SK-N-SH (cell line): ENCODE results near the gene PSMG3. TPM values are rescaled to one million over a fixed set of nuclear protein-coding genes. Genes with fewer than 3 reads are reported as not detected.
A peak's percentile ranks its signal among the peaks of the same experiment; 100 is the strongest.

Experiments
- CTCF ChIA-PET: fragments of 300-600, 350-600 bp; formaldehyde crosslinking; extraction: SDS; loops from one replicate; lab custom pipeline; 2021; lab: Yijun Ruan, JAX
- POLR2A ChIA-PET: fragments of 350-600 bp; sonication (Branson Sonifier 250); formaldehyde crosslinking; extraction: SDS; loops from one replicate; lab custom pipeline; 2020; ENCODE audit warnings: antibody characterized with exemption, inconsistent platforms; lab: Yijun Ruan, JAX
- DNase-seq: peaks from one replicate; pipeline ENCODE4 v3.0.0; 2012
- H2AFZ ChIP-seq: fragments of 200-600 bp; sonication (generic); 2 replicates; pipeline ENCODE4 v1.8.1; 2016; ENCODE audit warnings: antibody characterized with exemption, mild to moderate bottlenecking, low read depth
- H3F3A ChIP-seq: fragments of 200-600 bp; sonication (generic); replicated peaks from 2 replicates; pipeline ENCODE3; 2016; ENCODE audit warnings: antibody characterized with exemption, mild to moderate bottlenecking; ENCODE audit not compliant: insufficient read depth
- H3K27ac ChIP-seq, 2 experiments: fragments of 200-500 bp in 1 of 2; fragments of 200-600 bp in 1 of 2; sonication (Bioruptor generic) in 1 of 2; sonication (generic), shearing (Covaris generic) in 1 of 2; 2 replicates each; pipeline versions ENCODE4 v1.5.1 to v1.6.1; 2014 to 2016; ENCODE audit warnings: low read depth in 2 of 2, inconsistent platforms in 1 of 2, low read length in 1 of 2, mild to moderate bottlenecking in 1 of 2, mixed read lengths in 1 of 2
- H3K27me3 ChIP-seq: fragments of 200-600 bp; sonication (generic), shearing (Covaris generic); 2 replicates; pipeline ENCODE4 v1.6.1; 2016; ENCODE audit warnings: mixed run types; ENCODE audit not compliant: insufficient read depth
- H3K36me3 ChIP-seq, 2 experiments: fragments of 200-500 bp in 1 of 2; fragments of 200-600 bp in 1 of 2; sonication (Bioruptor generic) in 1 of 2; sonication (generic) in 1 of 2; replicated peaks in 1 of 2; 2 replicates each; pipeline versions ENCODE3 to v1.5.1; 2014 to 2016; ENCODE audit warnings: low read length in 1 of 2, mild to moderate bottlenecking in 1 of 2; ENCODE audit not compliant: insufficient read depth in 2 of 2, control insufficient read depth in 1 of 2
- H3K4me1 ChIP-seq, 2 experiments: fragments of 200-500 bp in 1 of 2; fragments of 200-600 bp in 1 of 2; sonication (Bioruptor generic) in 1 of 2; sonication (generic), shearing (Covaris generic) in 1 of 2; 2 replicates each; pipeline versions ENCODE4 v1.5.1 to v1.6.1; 2014 to 2016; ENCODE audit warnings: low read depth in 1 of 2, low read length in 1 of 2, mixed run types in 1 of 2; ENCODE audit not compliant: insufficient read depth in 2 of 2, control insufficient read depth in 1 of 2
- H3K4me2 ChIP-seq: fragments of 200-600 bp; sonication (generic), shearing (Covaris generic); 2 replicates; pipeline ENCODE4 v1.6.1; 2017; ENCODE audit warnings: mixed run types
- H3K4me3 ChIP-seq, 2 experiments: fragments of 200-500 bp in 1 of 2; fragments of 200-600 bp in 1 of 2; sonication (Bioruptor generic) in 1 of 2; sonication (generic), shearing (Covaris generic) in 1 of 2; 2 replicates each; pipeline versions ENCODE4 v1.5.1 to v1.8.1; 2014 to 2016; ENCODE audit warnings: low read depth in 2 of 2, inconsistent platforms in 1 of 2, low read length in 1 of 2, mild to moderate bottlenecking in 1 of 2, mixed read lengths in 1 of 2, moderate library complexity in 1 of 2
- H3K79me2 ChIP-seq: fragments of 200-600 bp; sonication (generic); 2 replicates; pipeline ENCODE4 v1.8.1; 2017; ENCODE audit warnings: mild to moderate bottlenecking; ENCODE audit not compliant: insufficient read depth
- H3K9ac ChIP-seq: fragments of 200-600 bp; sonication (generic); 2 replicates; pipeline ENCODE4 v1.6.1; 2017; ENCODE audit warnings: mixed run types
- H3K9me2 ChIP-seq: fragments of 200-600 bp; sonication (generic); 2 replicates; pipeline ENCODE4 v1.6.1; 2017; ENCODE audit warnings: mixed run types
- H3K9me3 ChIP-seq: fragments of 200-600 bp; sonication (generic); 2 replicates; pipeline ENCODE4 v1.6.1; 2017; ENCODE audit warnings: mixed run types, mild to moderate bottlenecking, moderate library complexity
- H4K20me1 ChIP-seq: fragments of 200-600 bp; sonication (generic); 2 replicates; pipeline ENCODE4 v1.6.1; 2017; ENCODE audit warnings: mild to moderate bottlenecking, mixed run types; ENCODE audit not compliant: insufficient read depth
- EP300 ChIP-seq, 2 experiments: IDR thresholded peaks; 2 replicates each; pipeline versions ENCODE4 v1.4.0 to v1.6.1; 2012; ENCODE audit warnings: borderline replicate concordance in 1 of 2, low read depth in 1 of 2, low read length in 1 of 2
- EZH2phosphoT487 ChIP-seq: fragments of 200-600 bp; sonication (generic); IDR thresholded peaks from 2 replicates; pipeline ENCODE4 v1.6.1; 2017; ENCODE audit warnings: low read depth, mixed run types, mild to moderate bottlenecking, antibody characterized with exemption, moderate library complexity, borderline replicate concordance
- MAX ChIP-seq: IDR thresholded peaks from 2 replicates; pipeline ENCODE4 v1.4.0; 2012; ENCODE audit warnings: low read depth
- PBX3 ChIP-seq: IDR thresholded peaks from 2 replicates; pipeline ENCODE4; 2012
- RCOR1 ChIP-seq: fragments of 150-350 bp; IDR thresholded peaks from 2 replicates; pipeline ENCODE4 v1.6.1; 2017; ENCODE audit warnings: antibody characterized with exemption, low read length
- REST ChIP-seq: IDR thresholded peaks from 2 replicates; pipeline ENCODE4 v1.6.1; 2012; ENCODE audit warnings: mild to moderate bottlenecking, low read depth, low read length, moderate library complexity
- RFX5 ChIP-seq: IDR thresholded peaks from 2 replicates; pipeline ENCODE4 v1.6.1; 2012; ENCODE audit warnings: mild to moderate bottlenecking, improper control_type of control experiment, low read length
- SIN3A ChIP-seq: IDR thresholded peaks from 2 replicates; pipeline ENCODE4 v1.6.1; 2012; ENCODE audit warnings: low read depth, mild to moderate bottlenecking, low read length, moderate library complexity, borderline replicate concordance
- SMC3 ChIP-seq: IDR thresholded peaks from 2 replicates; pipeline ENCODE4 v1.6.1; 2012; ENCODE audit warnings: low read depth, low read length, improper control_type of control experiment
- TEAD4 ChIP-seq: IDR thresholded peaks from 2 replicates; pipeline ENCODE4 v1.4.0; 2012; ENCODE audit warnings: mild to moderate bottlenecking, borderline replicate concordance; ENCODE audit not compliant: insufficient read depth
- USF1 ChIP-seq: IDR thresholded peaks from 2 replicates; pipeline ENCODE4 v1.4.0; 2012; ENCODE audit warnings: low read depth, borderline replicate concordance
- YY1 ChIP-seq: IDR thresholded peaks from 2 replicates; pipeline ENCODE4 v1.4.0; 2012; ENCODE audit warnings: low read depth, mild to moderate bottlenecking
- ZBTB33 ChIP-seq: IDR thresholded peaks from 2 replicates; pipeline ENCODE4 v1.4.0; 2012; ENCODE audit warnings: low read depth, borderline replicate concordance
- WGBS: methylation state at CpG from one replicate; pipeline ENCODE4 v1.1.6; 2017; ENCODE audit warnings: low lambda C conversion rate; 5-methylcytosine and 5-hydroxymethylcytosine counted together
- polyA plus RNA-seq, 3 experiments: library from polyadenylated mRNA; depleted of rRNA; stranded (reverse); fragments of >200 nt; gene quantifications; 2 replicates each; pipeline ENCODE4 v1.2.3, GENCODE V29; 2012

PSMG3 gene
- polyA plus RNA-seq, 1 of the 3 experiments (the other 2 are of a cell fraction): 109 TPM

GRCh38 chr7:1566687-1567048 is 3.2 kb downstream of the PSMG3 start:
- H3K9me2 ChIP-seq: no peaks in the 10 kb centered on the region
- H4K20me1 ChIP-seq: no peaks in the 10 kb centered on the region
- ChIA-PET CTCF (interaction anchor here (0.8 to 1.0 kb wide), 2 partner anchors 10 to 11 kb away, joined by 3 to 4 read pairs; partner anchors contain the start of gene TMEM184A), POLR2A (no interaction called here)
- DNase-seq: no peak
- peaks cover 32% of the 10 kb centered on the region for H3K79me2 ChIP-seq
- H3K4me1 ChIP-seq: peaks cover 8 to 17% of the 10 kb centered on the region in 2 experiments; a peak in 3 of 4 replicates
- H3K4me3 ChIP-seq: no peak overlapping the region
- H3K36me3 ChIP-seq: peaks cover 8 to 10% of the 10 kb centered on the region in 2 experiments
- no peaks in the 10 kb centered on the region for H3K9me3 ChIP-seq
- H2AFZ ChIP-seq: no peak overlapping the region
- peak overlapping the region in 1 of 2 experiments; percentile 53; a peak in 1 of 4 replicates for H3K27ac ChIP-seq
- H3K9ac ChIP-seq: no peak overlapping the region
- WGBS: 95% methylated on average over 12 of the region's 13 CpGs
- H3K27me3 ChIP-seq: no peaks in the 10 kb centered on the region
- no peak overlapping the region for H3K4me2 ChIP-seq
- TF ChIP-seq USF1: no peak
- H3F3A ChIP-seq: peaks cover 21% of the 10 kb centered on the region

GRCh38 chr7:1564603-1565022 is 5.2 kb downstream of the PSMG3 start:
- H3K27ac ChIP-seq: no peak overlapping the region
- no peak overlapping the region for H3K9ac ChIP-seq
- TF ChIP-seq PBX3 (no peak), MAX (no peak), SIN3A (no peak), RFX5 (no peak), SMC3 (no peak), ZBTB33 (no peak), EP300 (IDR thresholded peaks at IDR 0.05; ENCODE audit: borderline replicate concordance in 1 of 2, low read depth in 1 of 2, low read length in 1 of 2) (no peak), YY1 (no peak), REST (no peak), TEAD4 (no peak), USF1 (no peak), EZH2phosphoT487 (no peak), RCOR1 (no peak)
- H3F3A ChIP-seq: peaks cover 17% of the 10 kb centered on the region
- no peak for DNase-seq
- 90% methylated on average over 22 of the region's 23 CpGs for WGBS
- H3K4me3 ChIP-seq: no peak overlapping the region
- no peak overlapping the region for H2AFZ ChIP-seq
- peaks cover 8 to 10% of the 10 kb centered on the region in 2 experiments for H3K36me3 ChIP-seq
- no peaks in the 10 kb centered on the region for H3K9me2 ChIP-seq
- H3K9me3 ChIP-seq: no peaks in the 10 kb centered on the region
- H3K79me2 ChIP-seq: peaks cover 22% of the 10 kb centered on the region
- no peak overlapping the region for H3K4me2 ChIP-seq
- H4K20me1 ChIP-seq: no peaks in the 10 kb centered on the region
- H3K27me3 ChIP-seq: no peaks in the 10 kb centered on the region
- ChIA-PET POLR2A (interaction anchor here (0.5 kb wide), 1 partner anchor 23 kb away, joined by 3 read pairs; no protein-coding TSS in a partner anchor), CTCF (no interaction called here)
- peaks cover 8 to 17% of the 10 kb centered on the region in 2 experiments; a peak in 3 of 4 replicates for H3K4me1 ChIP-seq
